Stimulated activated CD8-positive, alpha-beta memory T cell treated with anti-CD3 and anti-CD28 coated beads, Interleukin-4, amount 100 ng/mL, for 48 hours (primary cell): ENCODE measurements around the gene SLC2A5.

Experiments
- DNase-seq: peaks from one replicate; pipeline ENCODE4 v3.0.0-alpha.2; 2020

SLC2A5 gene

DNA sequence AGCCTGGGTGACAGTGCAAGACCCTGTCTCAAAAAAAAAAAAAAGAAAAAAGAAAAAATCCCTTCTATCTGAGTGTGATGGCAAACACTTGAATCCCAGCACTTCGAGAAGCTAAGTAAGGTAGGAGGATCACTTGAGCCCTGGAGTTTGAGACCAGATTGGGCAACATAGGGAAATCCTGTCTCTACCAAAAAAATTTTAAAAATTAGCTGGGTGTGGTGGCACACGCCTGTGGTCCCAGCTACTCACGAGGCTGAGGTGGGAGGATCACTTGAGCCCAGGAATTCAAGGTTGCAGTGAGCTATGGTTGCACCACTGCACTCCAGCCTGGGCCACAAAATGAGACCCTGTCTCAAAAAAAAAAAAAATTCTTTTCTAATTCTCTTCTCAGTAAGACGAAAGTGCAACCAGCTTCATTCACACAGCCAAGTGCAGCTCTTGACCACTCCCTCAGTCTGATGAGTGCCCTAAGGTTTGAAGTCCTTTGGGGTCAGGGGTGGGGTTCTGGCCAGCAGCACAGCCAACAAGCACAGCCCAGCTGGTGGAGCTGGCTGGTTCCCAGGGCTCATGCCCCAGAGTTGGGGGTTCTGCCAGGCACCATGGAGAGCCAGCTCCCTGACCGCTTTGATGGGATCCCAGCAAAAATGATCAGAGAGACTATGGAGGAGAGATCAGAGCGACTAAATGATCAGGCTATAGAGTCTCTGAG, 8.0 kb downstream of the SLC2A5 start:
- DNase-seq, result no peak

DNA sequence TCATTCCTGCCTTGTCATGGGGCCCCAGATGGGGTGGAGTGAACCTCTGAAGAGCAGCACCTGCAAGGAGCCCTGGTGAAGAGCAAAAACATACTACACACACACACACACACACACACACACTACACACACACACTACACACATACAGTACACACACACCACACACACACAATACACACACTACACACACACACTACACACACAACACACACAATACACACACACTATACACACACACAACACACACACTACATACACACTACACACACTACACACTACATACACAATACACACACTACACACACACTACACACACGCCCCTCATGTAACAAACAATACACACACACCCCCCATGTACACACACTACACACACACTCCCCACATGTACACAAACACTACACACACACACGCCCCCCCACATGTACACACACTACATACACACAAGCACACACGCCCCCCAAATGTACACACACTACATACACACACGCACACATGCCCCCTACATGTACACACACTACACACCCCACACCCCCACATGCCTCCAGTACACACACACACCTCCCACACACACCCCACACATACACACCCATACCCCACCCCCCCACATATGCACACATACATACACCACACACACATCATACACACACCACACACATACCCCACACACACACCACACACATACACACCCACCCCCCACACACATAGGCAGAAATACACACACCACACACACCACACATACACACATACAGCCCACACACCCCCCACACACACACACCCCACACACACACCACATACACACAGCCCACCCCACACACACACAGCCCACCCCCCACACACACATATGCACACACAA, 9.3 kb downstream of the SLC2A5 start:
- DNase-seq, result no peak

DNA sequence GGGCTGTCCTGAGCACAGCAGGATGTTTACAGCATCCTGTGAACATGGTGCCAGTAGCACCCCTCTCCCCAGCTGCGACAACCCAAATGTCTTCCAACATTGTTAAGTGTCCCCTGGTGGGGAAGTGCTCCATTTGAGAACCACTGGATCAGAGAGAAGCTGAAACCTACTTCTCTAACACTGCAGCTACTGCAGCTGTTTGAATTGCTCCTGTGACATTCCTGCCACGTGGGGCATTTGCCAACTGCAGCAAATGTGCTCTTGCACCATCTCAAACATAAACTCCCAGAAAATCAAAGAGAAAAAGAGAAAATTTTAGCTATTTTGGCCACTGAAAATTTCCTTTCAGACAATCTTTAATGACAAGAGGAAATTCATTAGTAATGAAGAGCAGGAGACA, 11.0 kb downstream of the SLC2A5 start:
- DNase-seq, result no peak

- DNase-seq, result no peak
Measured at GRCh38 chr1:9057851-9058250, 11.6 kb downstream of the SLC2A5 start.

DNA sequence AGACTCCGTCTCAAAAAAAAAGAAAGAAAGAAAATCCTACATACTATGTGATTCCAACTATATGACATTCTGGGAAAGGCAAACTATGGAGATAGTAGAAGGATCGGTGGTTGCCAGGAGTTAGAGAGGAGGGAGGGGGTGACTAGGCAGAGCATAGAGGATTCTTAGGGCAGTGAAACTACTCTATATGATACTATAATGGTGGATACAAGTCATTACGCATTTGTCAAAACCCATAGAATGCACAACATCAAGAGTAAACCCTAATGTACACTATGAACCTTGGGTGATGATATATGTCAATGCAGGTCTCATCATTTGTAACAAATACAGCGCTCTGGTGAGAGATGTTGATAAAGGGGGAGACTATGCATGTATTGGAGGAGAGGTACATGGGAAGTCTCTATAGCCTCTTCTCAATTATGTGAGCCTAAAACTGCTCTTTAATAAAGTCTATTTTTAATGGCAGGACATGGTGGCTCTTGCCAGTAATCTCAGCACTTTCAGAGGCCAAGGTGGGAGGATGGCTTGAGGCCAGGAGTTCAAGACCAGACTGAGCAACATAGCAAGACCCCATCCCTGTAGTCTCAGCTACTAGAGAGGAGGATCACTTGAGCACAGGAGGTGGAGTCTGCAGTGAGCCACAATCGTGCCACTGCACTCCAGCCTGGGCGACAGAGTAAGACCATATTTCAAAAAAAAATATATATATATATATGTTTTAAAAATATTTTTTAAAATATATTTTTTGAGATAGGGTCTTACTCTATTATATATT, 17.0 kb downstream of the SLC2A5 start:
- DNase-seq, result no peak

GRCh38 chr1:9051379-9051778, 18.1 kb downstream of the SLC2A5 start:
- DNase-seq, result no peak

- no peak for DNase-seq
Measured at GRCh38 chr1:9050803-9051202, 18.6 kb downstream of the SLC2A5 start.

GRCh38 chr1:9048551-9048950, 20.9 kb downstream of the SLC2A5 start:
- DNase-seq, result no peak

GRCh38 chr1:9047019-9047418, 22.4 kb downstream of the SLC2A5 start:
- DNase-seq, result no peak

- DNase-seq, result no peak
Measured at GRCh38 chr1:9045861-9046510, 23.4 kb downstream of the SLC2A5 start.

- no peak for DNase-seq
Measured at GRCh38 chr1:9044236-9044635, 25.2 kb downstream of the SLC2A5 start.

DNA sequence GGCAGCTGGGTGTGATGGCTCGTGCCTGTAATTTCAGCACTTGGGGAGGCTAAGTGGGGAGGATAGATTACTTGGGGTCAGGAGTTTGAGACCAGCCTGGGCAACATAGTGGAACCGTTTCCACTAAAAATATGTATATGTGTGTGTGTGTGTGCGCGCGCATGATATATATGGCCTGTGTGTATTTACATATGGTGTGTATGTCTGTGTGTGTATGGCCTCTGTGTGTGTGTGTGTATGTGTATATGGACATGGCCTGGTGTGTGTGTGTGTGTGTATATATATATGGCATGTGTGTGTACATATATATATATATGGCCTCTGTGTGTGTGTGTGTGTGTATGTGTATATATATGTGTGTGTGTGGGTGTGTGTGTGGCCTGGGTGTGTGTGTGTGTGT, 27.2 kb downstream of the SLC2A5 start:
- DNase-seq, result no peak

DNA sequence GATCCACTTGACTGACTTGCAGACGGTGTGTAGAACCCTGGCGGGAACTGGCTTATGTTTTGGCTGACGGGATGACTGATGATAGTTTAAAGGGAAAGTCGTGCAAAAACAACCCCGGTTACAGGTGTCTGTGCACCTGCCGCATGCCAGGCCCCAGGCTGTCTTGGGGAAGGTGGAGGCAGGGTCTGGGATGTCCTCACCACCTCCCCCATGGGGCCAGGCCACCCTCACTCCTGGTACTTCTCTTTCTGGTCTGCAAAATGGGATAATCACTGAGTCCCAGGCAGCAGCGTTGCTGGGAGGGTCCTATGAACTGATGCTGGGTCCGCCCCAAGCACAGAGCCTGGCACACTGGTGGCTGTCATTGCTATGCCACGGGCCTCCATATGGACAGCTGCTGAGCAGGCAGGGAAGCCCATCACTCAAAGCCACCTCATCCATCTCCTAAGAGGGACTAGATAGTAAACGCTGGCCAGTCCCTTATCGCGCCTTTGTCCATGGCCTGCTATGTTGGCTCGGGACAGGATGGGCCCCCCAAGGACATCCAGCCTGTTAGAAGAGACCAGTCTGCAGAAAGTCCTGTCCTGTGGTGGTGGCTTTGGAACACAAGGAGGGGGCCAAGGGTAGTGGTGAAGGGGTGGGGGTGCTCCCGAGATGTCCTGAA, 28.2 kb downstream of the SLC2A5 start:
- DNase-seq, result no peak

- DNase-seq, result no peak
Measured at GRCh38 chr1:9040659-9041030, 28.8 kb downstream of the SLC2A5 start.

GRCh38 chr1:9039761-9040658, 29.4 kb downstream of the SLC2A5 start:
- DNase-seq, result no peak

- no peak for DNase-seq
Measured at GRCh38 chr1:9038881-9039760, 30.3 kb downstream of the SLC2A5 start.

DNA sequence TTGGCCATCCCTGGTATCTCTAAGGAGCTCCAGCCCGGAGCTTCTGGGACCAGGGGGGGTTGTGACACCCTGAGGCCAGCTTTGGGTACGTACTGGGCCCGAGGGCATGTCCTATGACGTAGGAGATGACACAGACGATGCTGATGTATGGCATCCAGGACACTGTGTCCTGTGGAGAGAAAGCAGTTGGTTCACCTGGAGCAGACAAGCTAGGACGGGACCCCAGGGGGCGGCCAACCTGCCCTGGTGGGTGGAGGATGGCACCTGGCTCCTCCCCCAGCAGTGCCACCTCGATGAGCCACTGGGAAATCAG, 31.1 kb downstream of the SLC2A5 start:
- DNase-seq, result no peak

DNA sequence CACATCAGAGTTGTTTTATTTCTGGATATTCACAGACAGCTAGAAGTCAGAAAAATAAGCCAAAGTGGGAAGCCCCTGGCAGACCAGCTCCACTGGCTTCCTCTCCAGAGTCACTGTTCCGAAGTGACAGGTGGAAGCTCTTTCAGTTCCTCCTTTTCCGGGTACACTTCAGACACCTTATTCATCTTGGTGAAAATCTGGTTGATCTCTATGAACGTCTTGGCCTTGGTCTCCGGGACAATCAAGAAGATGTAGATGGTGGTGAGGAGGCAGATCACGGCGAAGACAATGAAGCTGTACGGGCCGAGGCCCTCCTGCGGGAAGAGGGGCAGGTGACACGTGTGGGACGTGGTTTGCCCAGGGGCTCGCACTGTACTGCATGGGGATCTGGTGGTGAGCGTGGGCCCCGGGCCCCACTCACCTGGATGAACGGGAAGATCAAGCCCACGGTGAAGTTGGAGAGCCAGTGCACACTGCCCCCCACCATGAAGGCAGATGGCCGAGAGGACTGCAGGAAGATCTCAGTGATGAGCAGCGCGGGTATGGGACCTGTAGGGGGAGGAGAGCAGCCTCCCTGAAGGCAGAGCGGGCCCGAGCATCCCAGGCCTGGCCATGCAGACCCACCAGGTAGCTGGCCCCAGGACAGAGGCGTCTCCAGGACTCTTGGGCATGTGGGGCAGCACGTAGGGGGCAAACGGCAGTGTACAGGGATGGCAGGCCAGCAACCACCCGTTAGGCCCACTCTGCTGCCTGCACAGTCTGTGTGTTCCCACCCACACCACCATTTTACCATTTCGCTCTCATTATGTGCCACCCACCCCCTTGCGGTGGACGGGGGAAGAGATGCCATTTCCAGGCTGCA, 31.7 kb downstream of the SLC2A5 start:
- no peak for DNase-seq

- no peak for DNase-seq
Measured at GRCh38 chr1:9035226-9035625, 34.2 kb downstream of the SLC2A5 start.

DNA sequence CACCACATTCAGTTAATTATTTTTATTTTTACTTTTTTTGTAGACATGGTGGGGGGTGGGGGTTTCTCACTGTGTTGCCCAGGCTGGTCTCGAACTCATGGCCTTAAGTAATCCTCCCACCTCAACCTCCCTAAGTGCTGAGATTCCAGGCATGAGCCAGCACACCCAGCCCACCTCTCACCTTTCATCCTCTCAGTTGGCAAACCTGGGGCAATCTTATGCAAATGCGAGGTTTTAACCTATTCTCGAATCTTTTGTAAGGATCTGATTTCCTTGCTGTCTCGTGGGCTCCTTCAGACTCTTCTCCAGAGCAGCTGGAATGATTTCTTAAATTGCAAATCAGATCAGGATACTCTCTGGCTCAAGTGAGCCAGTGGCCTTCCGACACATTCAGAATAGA, 36.1 kb downstream of the SLC2A5 start:
- no peak for DNase-seq
